GM21423 (cell line): ENCODE data around the gene IRF2.

Source experiments
- ATAC-seq: cut with Tn5 transposase; IDR thresholded peaks from one replicate; pipeline ENCODE4 v1.9.1; 2021; ENCODE audit warnings: mild to moderate bottlenecking, moderate library complexity; ENCODE audit not compliant: unreplicated experiment

IRF2 gene

GRCh38 chr4:184433258-184433892 lies 41.0 kb downstream of the IRF2 start:
- ATAC-seq = no peak

- ATAC-seq = no peak
Measured at GRCh38 chr4:184432127-184432922, 42.0 kb downstream of the IRF2 start.

- no peak for ATAC-seq
Measured at GRCh38 chr4:184430163-184430562, 44.2 kb downstream of the IRF2 start.

- no peak for ATAC-seq
Measured at GRCh38 chr4:184428787-184429186, 45.6 kb downstream of the IRF2 start.

- ATAC-seq = no peak
Measured at GRCh38 chr4:184427687-184428086, 46.7 kb downstream of the IRF2 start.

- no peak for ATAC-seq
Measured at GRCh38 chr4:184427093-184427492, 47.3 kb downstream of the IRF2 start.

- no peak for ATAC-seq
Measured at GRCh38 chr4:184424993-184425758, 49.2 kb downstream of the IRF2 start.

GRCh38 chr4:184424279-184424678 lies 50.1 kb downstream of the IRF2 start:
- ATAC-seq = no peak

- ATAC-seq = no peak
Measured at GRCh38 chr4:184423003-184423686, 51.2 kb downstream of the IRF2 start.

- ATAC-seq = no peak
Measured at GRCh38 chr4:184422378-184422777, 52.0 kb downstream of the IRF2 start.

GRCh38 chr4:184421533-184422155 lies 52.7 kb downstream of the IRF2 start:
- no peak for ATAC-seq

- ATAC-seq = peak; percentile 46
Measured at GRCh38 chr4:184420881-184421416, 53.4 kb downstream of the IRF2 start.

- peak; percentile 5 for ATAC-seq
Measured at GRCh38 chr4:184420402-184420801, 53.9 kb downstream of the IRF2 start.

GRCh38 chr4:184419976-184420375 lies 54.4 kb downstream of the IRF2 start:
- no peak for ATAC-seq

- ATAC-seq = peak; percentile 48
Measured at GRCh38 chr4:184417802-184418511, 56.4 kb downstream of the IRF2 start.

GRCh38 chr4:184416913-184417734 lies 57.2 kb downstream of the IRF2 start:
- peak; percentile 46 for ATAC-seq

GRCh38 chr4:184415071-184415470 lies 59.3 kb downstream of the IRF2 start:
- no peak for ATAC-seq

GRCh38 chr4:184413261-184414046 lies 60.9 kb downstream of the IRF2 start:
- no peak for ATAC-seq
